Activated gamma-delta T cell (primary cell): Measurements from ENCODE around the gene YLPM1.
"Not testable (repeated sequence)": the region's sequence is repeated elsewhere in the genome, so short reads cannot be mapped to it uniquely, and the experiment has no call there.

Source experiments
- DNase-seq: peaks from one replicate; lab custom pipeline; 2025; lab: John Stamatoyannopoulos, UW
- total RNA-seq, 2 donors: gene quantifications; one replicate each; lab custom pipeline; 2026; lab: John Stamatoyannopoulos, UW

The YLPM1 gene, protein sequence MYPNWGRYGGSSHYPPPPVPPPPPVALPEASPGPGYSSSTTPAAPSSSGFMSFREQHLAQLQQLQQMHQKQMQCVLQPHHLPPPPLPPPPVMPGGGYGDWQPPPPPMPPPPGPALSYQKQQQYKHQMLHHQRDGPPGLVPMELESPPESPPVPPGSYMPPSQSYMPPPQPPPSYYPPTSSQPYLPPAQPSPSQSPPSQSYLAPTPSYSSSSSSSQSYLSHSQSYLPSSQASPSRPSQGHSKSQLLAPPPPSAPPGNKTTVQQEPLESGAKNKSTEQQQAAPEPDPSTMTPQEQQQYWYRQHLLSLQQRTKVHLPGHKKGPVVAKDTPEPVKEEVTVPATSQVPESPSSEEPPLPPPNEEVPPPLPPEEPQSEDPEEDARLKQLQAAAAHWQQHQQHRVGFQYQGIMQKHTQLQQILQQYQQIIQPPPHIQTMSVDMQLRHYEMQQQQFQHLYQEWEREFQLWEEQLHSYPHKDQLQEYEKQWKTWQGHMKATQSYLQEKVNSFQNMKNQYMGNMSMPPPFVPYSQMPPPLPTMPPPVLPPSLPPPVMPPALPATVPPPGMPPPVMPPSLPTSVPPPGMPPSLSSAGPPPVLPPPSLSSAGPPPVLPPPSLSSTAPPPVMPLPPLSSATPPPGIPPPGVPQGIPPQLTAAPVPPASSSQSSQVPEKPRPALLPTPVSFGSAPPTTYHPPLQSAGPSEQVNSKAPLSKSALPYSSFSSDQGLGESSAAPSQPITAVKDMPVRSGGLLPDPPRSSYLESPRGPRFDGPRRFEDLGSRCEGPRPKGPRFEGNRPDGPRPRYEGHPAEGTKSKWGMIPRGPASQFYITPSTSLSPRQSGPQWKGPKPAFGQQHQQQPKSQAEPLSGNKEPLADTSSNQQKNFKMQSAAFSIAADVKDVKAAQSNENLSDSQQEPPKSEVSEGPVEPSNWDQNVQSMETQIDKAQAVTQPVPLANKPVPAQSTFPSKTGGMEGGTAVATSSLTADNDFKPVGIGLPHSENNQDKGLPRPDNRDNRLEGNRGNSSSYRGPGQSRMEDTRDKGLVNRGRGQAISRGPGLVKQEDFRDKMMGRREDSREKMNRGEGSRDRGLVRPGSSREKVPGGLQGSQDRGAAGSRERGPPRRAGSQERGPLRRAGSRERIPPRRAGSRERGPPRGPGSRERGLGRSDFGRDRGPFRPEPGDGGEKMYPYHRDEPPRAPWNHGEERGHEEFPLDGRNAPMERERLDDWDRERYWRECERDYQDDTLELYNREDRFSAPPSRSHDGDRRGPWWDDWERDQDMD (N-terminal part only)
- 82.4 to 94.9 reads per million in 2 donors for total RNA-seq

DNA sequence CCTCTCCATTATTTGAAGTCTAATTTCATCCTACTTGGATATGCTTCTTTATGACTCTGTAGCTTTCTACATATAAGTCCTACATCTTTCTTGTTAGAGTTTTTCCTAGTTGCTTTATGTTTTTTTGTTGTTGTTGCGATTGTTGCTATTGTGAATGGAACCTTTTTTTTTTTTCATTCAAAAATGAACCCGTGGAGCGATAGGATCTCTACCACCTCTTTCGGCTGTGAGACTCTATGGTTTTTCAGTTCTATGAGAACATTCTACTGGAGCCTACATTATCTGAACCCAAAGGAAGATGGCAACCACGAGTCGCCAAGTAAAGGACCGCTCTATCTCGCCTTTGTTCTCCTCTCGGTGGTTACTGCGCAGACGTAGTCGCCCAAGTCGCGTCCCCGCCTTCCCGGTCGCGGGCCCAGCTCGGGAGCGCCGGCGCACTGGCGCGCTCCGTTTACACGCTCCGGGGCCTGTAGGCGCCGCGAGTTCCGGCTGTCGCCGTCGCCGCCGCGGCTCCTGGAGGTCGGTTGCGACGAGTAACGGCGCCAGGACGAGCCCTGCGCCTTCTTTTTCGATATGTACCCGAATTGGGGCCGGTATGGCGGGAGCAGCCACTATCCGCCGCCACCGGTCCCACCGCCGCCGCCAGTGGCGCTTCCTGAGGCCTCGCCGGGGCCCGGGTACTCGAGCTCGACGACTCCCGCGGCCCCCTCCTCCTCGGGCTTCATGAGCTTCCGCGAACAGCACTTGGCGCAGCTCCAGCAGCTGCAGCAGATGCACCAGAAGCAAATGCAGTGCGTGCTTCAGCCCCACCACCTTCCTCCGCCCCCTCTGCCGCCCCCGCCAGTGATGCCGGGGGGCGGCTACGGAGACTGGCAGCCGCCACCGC is at the start of gene YLPM1:
Gene YLPM1, plus strand, starts transcription at position 400 of the 886 bp plus-strand sequence. Its CDS starts 174 bp downstream, at position 574.
- DNase-seq = peak; percentile 80

DNA sequence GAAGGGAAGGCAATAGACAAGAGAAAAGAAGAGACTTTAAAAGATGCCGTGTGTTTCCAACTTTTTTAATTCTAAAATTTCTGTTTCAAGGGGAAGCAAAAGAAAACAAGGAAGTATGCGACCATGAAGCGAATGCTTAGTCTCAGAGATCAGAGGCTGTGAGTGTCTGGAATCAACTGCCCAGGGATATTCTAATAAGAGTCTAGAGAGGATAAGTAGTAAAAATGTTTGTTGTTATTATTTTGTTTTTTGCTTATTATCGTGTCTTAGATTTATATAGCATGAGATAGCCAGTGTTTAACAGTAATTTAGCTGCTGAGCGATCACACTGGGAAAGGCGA is 49.8 kb upstream of the YLPM1 start:
- DNase-seq = no peak

DNA sequence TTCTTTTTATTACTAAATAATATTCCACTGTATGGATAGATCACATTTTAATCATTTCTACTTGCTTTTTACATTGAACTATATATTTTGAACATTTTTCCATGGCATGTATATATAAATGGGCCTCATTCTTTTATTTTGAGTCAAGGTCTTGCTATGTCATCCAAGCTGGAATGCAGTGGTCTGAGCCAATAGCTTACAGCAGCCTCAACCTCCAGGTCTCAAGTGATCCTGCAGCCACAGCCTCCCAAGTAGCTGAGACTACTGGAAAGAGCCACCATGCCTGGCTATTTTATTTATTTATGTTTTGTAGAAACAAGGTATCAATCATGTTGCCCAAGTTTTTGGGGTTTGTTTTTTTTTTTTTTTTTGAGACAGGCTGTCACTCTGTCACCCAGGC is 42.6 kb upstream of the YLPM1 start:
- no peak for DNase-seq

DNA sequence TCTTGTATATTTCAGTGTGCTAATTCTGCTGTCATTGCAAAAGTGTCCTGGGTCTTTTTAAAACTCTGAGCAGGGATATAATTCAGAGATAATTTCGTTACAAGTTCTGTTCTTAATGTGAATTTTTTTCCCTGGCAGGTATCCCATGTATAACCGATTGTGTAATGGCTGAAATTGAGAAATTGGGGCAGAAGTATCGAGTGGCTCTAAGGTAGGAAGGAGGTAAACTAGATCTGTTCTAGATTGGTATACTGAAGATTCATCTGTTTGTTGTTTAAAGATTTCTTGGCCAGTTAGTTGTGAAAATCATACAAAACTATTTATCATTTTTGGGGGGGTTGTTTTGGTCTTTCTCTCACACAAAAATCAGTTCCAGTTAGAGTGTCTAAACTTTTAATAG is 40.0 kb upstream of the YLPM1 start:
- no peak for DNase-seq

DNA sequence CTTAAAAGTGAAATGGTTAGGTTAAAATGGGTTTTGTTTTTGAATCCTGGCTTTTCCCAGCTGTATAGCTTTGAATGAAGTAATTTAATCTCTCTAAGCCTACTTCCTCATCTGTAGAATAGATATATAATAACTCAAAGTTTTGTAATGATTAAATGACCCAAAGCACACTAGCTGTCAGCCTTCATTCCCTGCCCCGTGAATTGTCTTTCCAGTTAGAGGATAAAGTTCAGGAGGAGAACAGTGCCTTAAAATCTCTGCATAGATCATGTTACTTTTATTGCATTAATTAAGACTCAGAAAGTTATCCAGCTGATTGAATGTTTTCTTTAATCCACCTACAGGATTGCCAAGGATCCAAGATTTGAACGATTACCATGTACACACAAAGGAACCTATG is 30.7 kb upstream of the YLPM1 start:
- DNase-seq = no peak

DNA sequence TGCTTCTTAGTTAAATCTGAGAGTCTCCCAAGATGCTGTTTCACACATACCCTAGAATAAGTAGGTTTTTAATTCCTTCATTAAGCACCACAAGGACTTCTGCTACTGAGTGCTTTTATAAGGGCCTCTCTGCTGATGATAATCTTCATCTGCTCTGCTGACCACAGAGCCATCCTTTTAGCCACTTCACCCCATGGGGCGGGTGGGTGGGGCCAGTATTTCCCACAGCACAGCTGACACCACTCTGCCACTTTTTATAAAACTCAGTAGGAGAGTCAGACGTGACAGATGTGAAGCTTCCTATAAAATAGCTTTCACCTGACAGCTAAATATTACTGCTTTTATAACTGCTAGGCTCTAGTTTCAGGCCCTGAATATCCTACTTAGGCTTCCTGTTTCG is 29.9 kb upstream of the YLPM1 start:
- no peak for DNase-seq

DNA sequence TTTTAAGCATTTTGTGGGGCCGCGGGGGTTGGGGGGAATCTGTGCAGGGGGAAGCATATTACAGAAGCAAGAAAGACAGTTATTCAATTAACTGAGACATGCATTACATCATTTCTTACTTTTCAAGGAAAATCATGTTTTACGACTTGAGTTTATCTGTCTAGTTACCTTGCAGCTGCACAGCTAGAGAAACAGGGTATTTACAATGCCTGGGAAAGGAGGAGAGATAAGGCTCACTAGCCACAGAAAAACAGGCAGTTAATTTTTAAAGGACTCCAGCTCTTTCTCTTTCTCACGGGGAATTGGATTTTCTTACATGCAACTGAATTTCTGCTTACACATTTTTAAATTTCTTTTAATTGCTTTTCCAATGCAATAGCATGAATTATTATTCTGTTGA is 28.0 kb upstream of the YLPM1 start:
- DNase-seq = no peak

DNA sequence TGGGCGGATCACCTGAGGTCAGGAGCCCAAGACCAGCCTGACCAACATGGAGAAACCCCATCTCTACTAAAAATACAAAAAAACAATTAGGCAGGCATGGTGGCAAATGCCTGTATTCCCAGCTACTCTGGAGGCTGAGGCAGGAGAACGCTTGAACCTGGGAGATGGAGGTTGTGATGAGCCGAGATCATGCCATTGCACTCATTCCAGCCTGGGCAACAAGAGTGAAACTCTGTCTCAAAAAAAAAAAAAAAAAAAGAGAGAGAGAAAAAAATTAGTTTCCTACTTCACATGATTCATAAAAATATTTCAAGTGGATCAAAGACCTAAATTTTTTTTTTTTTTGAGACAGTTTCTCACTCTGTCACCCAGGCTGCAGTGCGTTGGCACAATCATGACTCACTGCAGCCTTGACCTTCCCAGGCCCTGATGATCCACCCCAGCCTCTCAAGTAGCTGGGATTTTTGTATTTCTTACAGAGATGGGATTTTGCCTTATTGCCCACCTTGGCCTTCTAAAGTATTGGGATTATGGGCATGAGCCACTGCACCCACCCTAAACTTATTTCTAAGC is 25.3 kb upstream of the YLPM1 start:
- DNase-seq = no peak

DNA sequence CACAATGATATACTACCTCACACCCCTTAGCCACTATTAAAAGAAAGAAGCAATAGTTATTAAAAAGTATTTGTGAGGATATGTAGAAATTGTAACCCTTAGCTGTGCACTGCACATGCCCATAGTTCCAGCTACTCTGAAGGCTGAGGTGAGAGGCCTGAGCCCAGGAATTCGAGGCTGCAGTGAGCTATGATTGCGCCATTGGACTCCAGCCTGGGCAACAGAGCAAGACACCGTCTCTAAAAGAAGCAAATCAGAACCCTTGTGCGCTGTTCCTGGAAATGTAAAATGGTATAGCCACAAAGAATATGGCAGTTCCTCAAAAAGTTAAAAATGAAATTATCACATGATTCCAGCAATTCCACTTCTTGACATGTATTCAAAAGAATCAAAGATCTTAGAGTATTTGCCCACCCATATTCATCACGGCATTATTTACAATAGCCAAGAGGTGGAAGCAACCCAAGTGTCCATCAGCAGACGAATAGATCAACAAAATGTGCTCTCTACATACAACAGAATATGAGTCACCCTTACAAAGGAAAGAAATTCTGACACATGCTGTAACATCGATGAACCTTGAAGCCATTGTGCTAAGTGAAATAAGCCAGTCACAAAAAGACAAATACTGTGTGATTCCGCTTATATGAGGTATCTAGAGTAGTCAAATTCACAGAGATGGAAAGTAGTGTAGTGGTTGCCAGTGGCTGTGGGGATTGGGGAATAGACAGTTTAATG is 23.7 kb upstream of the YLPM1 start:
- no peak for DNase-seq

DNA sequence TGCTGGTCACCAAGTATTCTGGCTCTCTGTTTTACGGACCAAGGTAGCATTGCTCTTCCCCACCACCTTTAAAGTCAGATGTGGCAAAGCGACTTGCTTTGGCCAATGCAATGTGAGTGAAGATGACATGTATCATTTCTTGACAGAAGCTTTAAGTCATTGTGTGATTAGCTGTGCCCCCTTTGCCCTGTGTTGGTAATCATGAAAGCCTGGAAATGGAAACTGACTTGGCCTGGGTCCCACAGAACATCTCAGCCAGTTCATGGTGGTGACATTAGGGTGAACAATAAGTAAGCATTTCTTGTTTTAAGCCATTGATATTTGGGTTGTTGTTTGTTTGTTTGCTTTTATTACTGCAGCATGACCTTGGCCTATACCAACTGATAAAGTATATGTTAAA is 15.9 kb upstream of the YLPM1 start:
- DNase-seq = no peak

DNA sequence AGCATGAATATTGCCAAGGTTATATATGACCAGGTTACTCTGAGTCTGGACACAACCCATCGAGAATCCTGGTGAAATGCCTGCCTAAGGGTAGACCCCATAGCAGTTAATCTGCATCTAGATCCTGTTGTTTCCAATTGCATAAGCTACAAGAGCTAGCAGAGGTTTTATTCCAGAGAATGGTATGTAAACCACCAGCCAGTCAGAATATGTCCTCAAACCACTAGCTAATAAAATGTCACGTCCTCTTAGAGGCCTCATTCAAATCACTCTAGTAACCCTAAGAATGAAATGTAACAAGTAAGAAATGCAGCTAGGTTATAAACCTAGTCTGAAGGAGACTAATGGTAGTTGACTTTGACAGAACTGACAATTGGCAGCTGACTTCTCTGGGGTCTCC is 9.0 kb upstream of the YLPM1 start:
- DNase-seq = no peak

DNA sequence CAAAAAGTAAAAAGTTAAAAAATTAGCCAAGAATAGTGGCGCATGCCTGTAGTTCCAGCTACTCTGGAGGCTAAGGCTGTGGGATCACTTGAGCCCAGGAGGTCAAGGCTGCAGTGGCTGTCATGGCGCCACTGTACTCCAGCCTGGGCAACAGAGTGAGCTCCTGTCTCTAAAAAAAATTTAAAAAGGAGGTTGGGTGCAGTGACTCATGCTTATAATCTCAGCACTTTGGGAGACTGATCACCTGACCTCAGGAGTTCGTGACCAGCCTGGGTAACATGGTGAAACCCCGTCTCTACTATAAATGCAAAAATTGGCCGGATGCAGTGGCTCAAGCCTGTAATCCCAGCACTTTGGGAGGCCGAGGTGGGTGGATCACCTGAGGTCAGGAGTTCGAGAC is 8.2 kb upstream of the YLPM1 start:
- DNase-seq = no peak

DNA sequence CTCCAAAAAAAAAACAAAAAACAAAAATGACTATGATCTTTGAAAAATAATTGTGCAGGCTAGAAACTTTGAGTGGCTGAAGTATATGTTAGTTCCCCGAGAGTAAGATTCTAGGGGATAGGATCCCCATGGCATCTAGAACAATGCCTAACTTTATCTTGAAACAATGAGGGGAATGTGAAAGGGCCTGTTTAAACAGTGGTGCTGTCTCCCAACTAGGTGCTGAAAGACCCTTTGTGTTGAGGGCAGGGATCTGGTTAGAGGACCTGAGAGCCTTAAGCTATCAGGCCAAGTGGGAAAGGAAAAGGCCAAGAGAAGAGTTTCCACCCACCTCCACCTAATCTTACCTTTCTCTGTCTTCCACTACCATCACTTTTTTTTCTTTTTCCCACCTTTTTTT is 6.8 kb upstream of the YLPM1 start:
- DNase-seq = no peak

DNA sequence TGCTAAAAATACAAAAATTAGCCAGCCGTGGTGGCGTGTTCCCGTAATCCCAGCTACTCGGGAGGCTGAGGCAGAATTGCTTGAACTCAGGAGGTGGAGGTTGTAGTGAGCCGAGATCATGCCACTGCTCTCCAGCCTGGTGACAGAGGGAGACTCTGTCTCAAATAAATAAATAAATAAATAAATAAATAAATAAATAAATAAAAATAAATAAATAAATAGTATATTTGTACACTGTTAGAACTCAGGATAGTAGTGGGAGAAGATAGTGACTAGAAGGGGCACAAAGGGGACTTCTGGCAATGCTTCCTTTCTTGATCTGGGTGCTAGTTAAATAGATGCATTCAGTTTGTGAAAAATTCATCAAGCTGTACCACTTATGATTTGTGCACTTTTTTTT is 4.6 kb upstream of the YLPM1 start:
- not testable (repeated sequence) for DNase-seq

DNA sequence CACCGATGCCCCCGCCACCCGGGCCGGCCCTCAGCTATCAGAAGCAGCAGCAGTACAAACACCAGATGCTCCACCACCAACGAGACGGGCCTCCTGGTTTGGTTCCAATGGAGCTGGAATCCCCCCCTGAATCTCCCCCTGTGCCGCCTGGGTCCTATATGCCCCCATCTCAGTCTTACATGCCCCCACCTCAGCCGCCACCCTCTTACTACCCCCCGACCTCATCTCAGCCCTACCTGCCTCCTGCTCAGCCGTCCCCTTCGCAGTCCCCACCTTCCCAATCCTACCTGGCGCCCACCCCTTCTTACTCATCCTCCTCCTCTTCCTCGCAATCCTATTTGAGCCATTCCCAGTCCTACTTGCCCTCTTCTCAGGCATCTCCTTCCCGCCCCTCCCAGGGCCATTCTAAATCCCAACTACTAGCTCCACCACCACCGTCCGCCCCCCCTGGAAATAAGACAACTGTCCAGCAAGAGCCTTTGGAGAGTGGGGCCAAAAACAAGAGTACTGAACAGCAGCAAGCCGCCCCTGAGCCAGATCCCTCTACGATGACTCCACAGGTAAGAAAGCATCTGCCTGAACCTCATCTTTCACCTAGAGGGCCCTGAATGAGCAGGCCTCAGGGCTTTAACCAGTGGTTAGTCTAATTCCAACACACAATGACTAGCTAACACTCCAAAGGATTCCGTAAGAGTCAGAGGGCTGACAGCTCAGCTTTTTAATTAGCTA is 851 bp downstream of the YLPM1 start:
- no peak for DNase-seq

DNA sequence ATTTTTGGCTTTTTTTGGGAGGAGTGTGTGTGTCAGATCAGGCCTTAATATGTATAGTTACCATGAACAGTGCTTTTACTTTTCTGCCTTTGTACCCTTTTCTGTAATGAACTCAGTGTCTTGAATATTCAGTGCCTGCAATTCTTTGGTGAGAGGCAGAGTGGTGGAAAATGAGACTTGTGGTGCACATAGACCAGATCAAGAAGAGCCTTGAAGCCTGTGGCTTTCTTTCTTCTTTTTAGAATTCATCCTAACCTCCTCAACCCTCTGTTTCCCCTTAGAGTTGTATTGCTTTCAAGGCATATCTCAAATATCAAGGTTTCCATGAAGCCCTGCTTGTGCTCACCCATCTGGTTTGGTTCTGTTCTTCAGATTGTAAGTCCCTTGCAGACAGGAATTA is 2.6 kb downstream of the YLPM1 start:
- no peak for DNase-seq

DNA sequence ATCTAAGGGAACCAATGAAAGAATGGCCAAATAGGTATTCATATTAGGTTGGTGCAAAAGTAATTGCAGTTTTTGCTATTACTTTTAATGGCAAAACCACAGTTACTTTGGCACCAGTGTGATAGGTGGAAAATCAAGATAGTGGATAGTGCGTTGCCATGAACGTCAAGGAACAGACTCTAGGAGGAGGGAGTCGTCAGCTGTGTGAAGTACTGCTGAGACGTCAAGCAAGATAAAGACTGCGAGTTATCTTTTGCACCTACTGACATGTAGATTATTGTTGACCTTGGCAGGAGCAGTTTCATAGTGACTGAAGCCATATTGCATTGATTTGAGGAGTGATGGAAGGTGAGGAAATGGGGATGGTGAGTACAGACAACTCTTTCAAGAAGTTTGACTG is 8.3 kb downstream of the YLPM1 start:
- DNase-seq = no peak

DNA sequence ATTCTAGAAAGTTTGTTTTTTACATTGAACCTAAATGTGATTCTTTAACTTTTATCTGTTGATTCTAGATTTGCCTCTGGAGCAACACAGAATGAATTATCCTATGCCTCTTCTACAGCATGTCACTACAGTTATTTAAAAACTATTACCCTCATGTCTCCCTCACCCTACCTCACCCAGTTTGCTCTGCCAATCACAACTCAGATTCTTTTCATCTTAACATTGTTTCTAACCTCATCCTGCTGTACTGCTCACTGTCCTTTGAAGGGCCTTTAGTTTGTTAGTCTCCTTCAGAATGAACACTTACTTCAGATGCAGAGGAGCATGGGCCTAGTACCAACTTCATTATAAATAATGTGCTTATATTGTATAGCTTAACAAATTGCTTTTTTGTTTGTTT is 21.5 kb downstream of the YLPM1 start:
- DNase-seq = no peak

DNA sequence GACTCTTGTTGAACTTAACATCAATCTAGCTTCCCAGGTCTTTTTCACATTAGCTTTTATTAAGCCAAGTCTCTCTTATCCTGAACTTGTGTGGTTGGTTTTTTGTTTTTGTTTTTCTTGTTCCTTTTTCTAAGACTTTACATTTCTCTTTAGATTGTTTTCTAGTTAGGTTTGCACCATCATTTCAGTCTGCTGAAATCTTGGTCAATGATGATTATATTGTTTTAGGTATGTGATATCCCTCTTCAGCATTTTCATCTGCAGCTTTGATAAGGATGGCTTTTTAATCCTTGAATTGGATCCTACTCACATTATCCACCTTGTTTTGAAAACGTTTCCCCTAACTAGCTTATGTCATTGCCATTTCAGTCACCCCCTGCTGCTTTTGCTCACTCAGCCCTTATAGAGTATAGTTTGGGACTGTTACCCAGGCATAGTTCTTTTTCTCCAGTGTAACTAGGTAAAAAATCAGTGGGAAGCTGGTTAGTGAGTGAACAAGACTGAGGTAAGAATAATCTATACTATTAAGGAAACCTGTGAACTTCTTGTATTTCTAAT is 22.0 kb downstream of the YLPM1 start:
- no peak for DNase-seq
